Loucy (cell line): ENCODE data around the gene PLD2.

Source experiments
- H2AFZ ChIP-seq: fragments of 200-600 bp; sonication (generic); 2 replicates; pipeline ENCODE4 v1.6.0; 2016; ENCODE audit warnings: antibody characterized with exemption, mild to moderate bottlenecking, low read length, moderate library complexity
- H3F3A ChIP-seq: fragments of 200-600 bp; 2 replicates; pipeline ENCODE4 v1.6.0; 2016; ENCODE audit warnings: antibody characterized with exemption, low read depth, mild to moderate bottlenecking
- H3K27me3 ChIP-seq: fragments of 200-600 bp; sonication (generic); 2 replicates; pipeline ENCODE4 v1.6.1; 2014; ENCODE audit warnings: low read length, mild to moderate bottlenecking; ENCODE audit not compliant: insufficient read depth, poor library complexity, severe bottlenecking
- H3K36me3 ChIP-seq: fragments of 200-600 bp; sonication (generic); 2 replicates; pipeline ENCODE4 v1.6.1; 2016; ENCODE audit warnings: low read length; ENCODE audit not compliant: insufficient read depth
- H3K4me1 ChIP-seq: fragments of 200-600 bp; sonication (generic); 2 replicates; pipeline ENCODE4 v1.5.1; 2014; ENCODE audit warnings: low read length, mild to moderate bottlenecking; ENCODE audit not compliant: insufficient read depth, poor library complexity, severe bottlenecking
- H3K4me2 ChIP-seq: fragments of 200-600 bp; sonication (generic); 2 replicates; pipeline ENCODE4 v1.6.0; 2014; ENCODE audit warnings: antibody characterized with exemption, low read length, low read depth, mild to moderate bottlenecking; ENCODE audit not compliant: poor library complexity, severe bottlenecking
- H3K4me3 ChIP-seq: fragments of 200-600 bp; sonication (generic); 2 replicates; pipeline ENCODE4 v1.5.1; 2014; ENCODE audit warnings: low read length, mild to moderate bottlenecking, mixed read lengths; ENCODE audit not compliant: poor library complexity, severe bottlenecking
- H3K79me2 ChIP-seq: fragments of 200-600 bp; sonication (generic); 2 replicates; pipeline ENCODE4 v1.6.1; 2014; ENCODE audit warnings: low read length; ENCODE audit not compliant: insufficient read depth
- H3K9ac ChIP-seq: fragments of 200-600 bp; sonication (generic); 2 replicates; pipeline ENCODE4 v1.6.0; 2014; ENCODE audit warnings: mild to moderate bottlenecking, low read depth, low read length, moderate library complexity; ENCODE audit not compliant: poor library complexity, severe bottlenecking
- H3K9me2 ChIP-seq: fragments of 200-600 bp; sonication (generic); replicated peaks from 2 replicates; pipeline ENCODE4 v1.6.1; 2016; ENCODE audit warnings: low read depth, low read length, mixed read lengths
- H3K9me3 ChIP-seq: fragments of 200-600 bp; sonication (generic); 2 replicates; pipeline ENCODE4 v1.6.1; 2014; ENCODE audit warnings: mild to moderate bottlenecking, antibody characterized with exemption, low read length, low read depth; ENCODE audit not compliant: insufficient read depth
- H4K20me1 ChIP-seq: fragments of 200-600 bp; sonication (generic); 2 replicates; pipeline ENCODE4 v1.6.0; 2014; ENCODE audit warnings: antibody characterized with exemption, low read length, mild to moderate bottlenecking; ENCODE audit not compliant: insufficient read depth, poor library complexity, severe bottlenecking
- EZH2phosphoT487 ChIP-seq: fragments of 200-600 bp; IDR thresholded peaks from 2 replicates; pipeline ENCODE4 v1.6.1; 2018; ENCODE audit warnings: antibody characterized with exemption, mild to moderate bottlenecking, moderate library complexity, borderline replicate concordance
- TF ChIP-seq, protein P1 (sequence below): fragments of 200-600 bp; sonication (generic); conservative IDR thresholded peaks from 2 replicates; pipeline ENCODE4 v1.5.1; 2014; ENCODE audit warnings: mild to moderate bottlenecking, antibody characterized with exemption, low read length

Gene PLD2

GRCh38 chr17:4842376-4842775 is 35.4 kb downstream of the PLD2 start:
- Histone ChIP-seq H3K9me3 (no peaks in the 10 kb centered on the region), H3K4me1 (peaks cover 25% of the 10 kb centered on the region), H4K20me1 (peaks cover 24% of the 10 kb centered on the region), H3K9me2 (no peaks in the 10 kb centered on the region), H3F3A (no peaks in the 10 kb centered on the region), H3K9ac (no peak overlapping the region), H3K27me3 (no peaks in the 10 kb centered on the region), H3K4me2 (no peak overlapping the region), H3K4me3 (no peak overlapping the region), H2AFZ (no peak overlapping the region), H3K79me2 (peaks cover 26% of the 10 kb centered on the region; the same call in 1 of the 2 replicates), H3K36me3 (no peaks in the 10 kb centered on the region)
- TF ChIP-seq, protein P1, sequence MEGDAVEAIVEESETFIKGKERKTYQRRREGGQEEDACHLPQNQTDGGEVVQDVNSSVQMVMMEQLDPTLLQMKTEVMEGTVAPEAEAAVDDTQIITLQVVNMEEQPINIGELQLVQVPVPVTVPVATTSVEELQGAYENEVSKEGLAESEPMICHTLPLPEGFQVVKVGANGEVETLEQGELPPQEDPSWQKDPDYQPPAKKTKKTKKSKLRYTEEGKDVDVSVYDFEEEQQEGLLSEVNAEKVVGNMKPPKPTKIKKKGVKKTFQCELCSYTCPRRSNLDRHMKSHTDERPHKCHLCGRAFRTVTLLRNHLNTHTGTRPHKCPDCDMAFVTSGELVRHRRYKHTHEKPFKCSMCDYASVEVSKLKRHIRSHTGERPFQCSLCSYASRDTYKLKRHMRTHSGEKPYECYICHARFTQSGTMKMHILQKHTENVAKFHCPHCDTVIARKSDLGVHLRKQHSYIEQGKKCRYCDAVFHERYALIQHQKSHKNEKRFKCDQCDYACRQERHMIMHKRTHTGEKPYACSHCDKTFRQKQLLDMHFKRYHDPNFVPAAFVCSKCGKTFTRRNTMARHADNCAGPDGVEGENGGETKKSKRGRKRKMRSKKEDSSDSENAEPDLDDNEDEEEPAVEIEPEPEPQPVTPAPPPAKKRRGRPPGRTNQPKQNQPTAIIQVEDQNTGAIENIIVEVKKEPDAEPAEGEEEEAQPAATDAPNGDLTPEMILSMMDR, result no peak
- TF ChIP-seq EZH2phosphoT487, result no peak

- Histone ChIP-seq H3K79me2 (peaks cover 29% of the 10 kb centered on the region; the same call in 1 of the 2 replicates), H4K20me1 (peaks cover 19% of the 10 kb centered on the region), H3K4me1 (peaks cover 22% of the 10 kb centered on the region), H3K27me3 (no peaks in the 10 kb centered on the region), H3K4me3 (no peak overlapping the region), H3K9me3 (no peaks in the 10 kb centered on the region), H3K36me3 (no peaks in the 10 kb centered on the region), H3K9me2 (no peaks in the 10 kb centered on the region), H3K4me2 (no peak overlapping the region), H3K9ac (no peak overlapping the region), H2AFZ (no peak overlapping the region), H3F3A (no peaks in the 10 kb centered on the region)
- no peak for TF ChIP-seq EZH2phosphoT487
- TF ChIP-seq, protein P1, result no peak
Observed at GRCh38 chr17:4843321-4844000, 36.5 kb downstream of the PLD2 start.

- Histone ChIP-seq H2AFZ (no peak overlapping the region), H3K4me3 (no peak overlapping the region), H3K36me3 (no peaks in the 10 kb centered on the region), H3K9me2 (no peaks in the 10 kb centered on the region), H3K4me2 (no peak overlapping the region), H3K27me3 (no peaks in the 10 kb centered on the region), H4K20me1 (peaks cover 25% of the 10 kb centered on the region), H3K9me3 (no peaks in the 10 kb centered on the region), H3F3A (no peaks in the 10 kb centered on the region), H3K4me1 (peaks cover 12% of the 10 kb centered on the region), H3K9ac (no peak overlapping the region), H3K79me2 (peaks cover 19% of the 10 kb centered on the region; the same call in 1 of the 2 replicates)
- TF ChIP-seq, protein P1, result no peak
- TF ChIP-seq EZH2phosphoT487, result no peak
Observed at GRCh38 chr17:4845118-4845517, 38.2 kb downstream of the PLD2 start.
